GM21786 (cell line): ENCODE measurements around the gene CALD1.
A peak's percentile ranks its signal among the peaks of the same experiment; 100 is the strongest.

Experiments used
- ATAC-seq: cut with Tn5 transposase; IDR thresholded peaks from one replicate; pipeline ENCODE4 v1.9.1; 2021; ENCODE audit not compliant: unreplicated experiment

The CALD1 gene

DNA sequence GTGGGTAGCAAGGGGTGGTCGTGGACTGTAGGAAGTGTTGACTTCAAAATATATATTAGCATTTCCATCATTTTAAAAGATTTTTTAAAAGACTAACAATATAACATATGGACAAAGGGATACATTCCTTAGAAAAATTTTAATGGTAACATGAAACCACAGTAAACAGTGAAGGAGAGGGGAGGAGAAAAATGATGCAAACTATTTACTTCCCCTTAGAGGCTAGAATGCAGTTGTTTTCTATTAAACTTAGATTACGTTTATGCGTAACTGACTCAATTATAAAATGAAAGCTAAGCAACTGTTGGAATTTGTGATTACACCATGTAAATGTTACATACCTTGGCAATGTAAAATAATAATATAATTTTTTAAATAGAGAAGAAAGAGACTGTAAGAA, 41.3 kb downstream of the CALD1 start:
- ATAC-seq = no peak

DNA sequence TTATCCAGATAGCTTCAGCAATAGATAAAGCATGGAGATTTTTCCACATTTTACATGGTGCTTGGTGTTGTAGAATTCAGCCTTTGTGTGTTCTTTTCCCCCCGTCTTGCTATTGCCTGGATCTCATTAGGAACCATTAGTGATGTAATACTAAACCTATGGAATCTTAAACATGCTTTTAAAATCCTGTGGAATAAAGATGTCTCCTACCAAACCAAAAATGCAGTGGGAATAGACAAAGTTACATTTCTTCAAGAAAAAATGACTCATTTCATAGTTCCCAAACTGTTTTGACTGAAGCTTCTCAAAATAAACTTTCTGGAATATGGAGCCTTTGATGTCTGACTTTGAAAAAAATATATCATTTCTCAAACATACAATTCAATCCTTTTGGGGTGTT, 44.0 kb downstream of the CALD1 start:
- ATAC-seq = no peak

DNA sequence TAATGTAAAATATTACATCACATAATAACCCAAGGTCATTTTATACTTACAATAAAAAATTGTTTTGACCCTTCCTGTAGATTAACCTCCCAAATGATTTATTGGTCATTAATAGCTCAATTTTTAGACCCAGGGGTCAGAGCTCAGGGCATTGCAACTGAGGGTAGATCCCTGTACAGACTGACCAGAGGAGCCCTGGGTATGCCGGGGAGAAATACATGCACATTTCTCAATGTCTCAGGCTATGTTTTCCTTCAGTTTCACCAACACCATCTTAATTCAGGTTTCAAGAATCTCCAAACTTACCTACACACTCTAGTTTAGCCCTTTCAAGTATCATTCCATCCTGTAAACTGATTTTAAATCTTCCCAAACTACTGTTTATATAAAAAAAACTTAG, 46.2 kb downstream of the CALD1 start:
- no peak for ATAC-seq

DNA sequence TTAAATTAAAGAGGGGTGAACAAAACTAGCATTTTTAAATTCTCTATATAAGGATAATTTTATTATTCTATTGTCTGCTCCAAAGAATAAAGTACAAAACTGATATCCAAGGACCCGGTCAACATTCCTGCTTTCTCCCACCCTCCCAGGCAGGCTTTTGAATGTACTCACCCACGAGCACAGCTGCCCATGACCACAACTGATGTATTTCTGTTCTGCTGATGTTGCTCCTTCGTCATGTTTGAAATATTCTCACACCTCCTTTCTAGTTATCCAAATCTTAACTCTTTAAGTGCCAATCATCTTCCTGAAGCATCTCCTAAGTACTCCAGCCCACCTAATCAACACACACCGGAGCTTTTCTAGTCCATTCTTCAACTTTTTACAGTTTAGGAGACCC, 46.7 kb downstream of the CALD1 start:
- no peak for ATAC-seq

DNA sequence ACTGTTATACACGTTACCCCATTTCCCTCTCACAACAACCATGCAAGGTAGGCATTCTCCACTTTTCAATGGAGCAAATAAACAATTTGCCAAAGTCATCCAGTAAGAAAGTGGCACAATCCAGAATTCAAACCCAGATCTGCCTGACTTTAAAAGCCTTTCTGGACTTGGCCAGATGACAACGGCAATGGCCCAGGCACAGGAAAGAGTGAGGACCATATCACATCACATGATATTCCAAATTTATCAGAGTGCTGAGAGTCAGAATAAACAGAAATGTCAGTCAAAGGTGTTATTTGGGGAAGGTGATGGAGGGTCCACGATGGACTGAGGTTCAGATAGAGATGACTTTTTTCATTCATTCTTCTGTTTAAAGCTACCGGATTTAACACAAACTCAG, 48.0 kb downstream of the CALD1 start:
- ATAC-seq = no peak

DNA sequence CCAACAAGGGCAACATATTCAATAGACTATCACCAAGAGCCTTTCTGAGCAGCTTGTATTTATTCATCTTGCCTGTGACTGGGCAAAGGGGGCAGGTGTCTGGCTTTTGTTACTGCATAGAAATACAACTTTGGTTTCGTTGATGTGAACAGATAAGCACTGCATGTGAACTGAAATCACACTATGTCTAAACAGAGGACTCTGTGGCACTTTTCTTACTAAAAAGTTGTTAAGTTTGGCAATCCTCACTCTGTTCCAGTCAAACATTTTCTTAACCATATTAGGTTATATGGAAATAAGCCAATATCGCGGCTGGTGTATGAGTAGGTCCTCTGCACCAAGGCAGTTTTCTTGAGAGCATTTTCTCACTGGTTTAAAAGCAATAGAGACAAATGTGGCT, 48.5 kb downstream of the CALD1 start:
- ATAC-seq = no peak

DNA sequence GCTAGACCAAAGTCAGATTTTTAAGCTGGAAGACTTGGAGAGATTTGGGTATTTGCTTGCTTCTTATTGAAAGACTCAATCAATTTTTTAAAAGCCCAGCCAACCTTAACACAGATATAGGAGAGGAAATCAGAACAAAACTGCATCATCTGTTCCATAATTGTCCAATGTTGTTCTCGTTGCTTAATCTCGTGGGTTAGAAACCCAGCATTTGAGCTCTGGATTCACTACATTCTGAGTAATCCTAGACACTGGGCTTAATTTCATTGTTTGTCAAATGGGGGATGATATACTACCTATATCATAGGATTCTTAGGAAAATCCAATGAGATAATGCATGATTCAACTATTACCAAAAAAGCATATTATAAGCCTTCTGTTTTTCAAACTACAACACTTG, 48.9 kb downstream of the CALD1 start:
- ATAC-seq = no peak

DNA sequence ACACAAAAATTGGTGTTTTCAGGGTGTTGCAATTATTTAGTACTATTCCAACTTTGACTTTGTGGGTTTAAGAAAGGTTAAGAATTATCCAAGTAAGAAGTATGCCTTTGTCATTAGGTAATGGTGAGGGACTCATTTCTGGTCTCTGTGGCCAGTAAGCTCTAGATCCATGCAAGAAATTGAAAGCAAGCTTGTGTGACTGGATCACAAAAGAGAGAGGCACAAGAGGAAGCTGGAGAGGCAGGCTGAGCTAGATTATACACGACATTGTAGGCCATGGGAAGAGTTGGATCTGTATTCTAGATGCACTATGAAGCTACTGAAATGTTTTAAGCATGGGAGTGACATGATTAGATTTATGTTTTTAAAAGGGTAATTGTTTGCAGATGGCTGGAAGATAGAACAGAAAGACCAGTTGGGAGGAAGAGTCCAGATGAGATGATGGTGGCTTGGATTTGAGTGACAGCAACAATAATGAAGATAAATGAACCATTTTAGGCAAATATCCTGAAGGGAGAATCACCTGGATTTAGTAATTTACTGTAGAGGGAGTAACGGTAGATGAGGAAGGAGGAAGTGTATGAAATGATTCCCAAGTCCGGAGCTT, 50.0 kb downstream of the CALD1 start:
- ATAC-seq = no peak

DNA sequence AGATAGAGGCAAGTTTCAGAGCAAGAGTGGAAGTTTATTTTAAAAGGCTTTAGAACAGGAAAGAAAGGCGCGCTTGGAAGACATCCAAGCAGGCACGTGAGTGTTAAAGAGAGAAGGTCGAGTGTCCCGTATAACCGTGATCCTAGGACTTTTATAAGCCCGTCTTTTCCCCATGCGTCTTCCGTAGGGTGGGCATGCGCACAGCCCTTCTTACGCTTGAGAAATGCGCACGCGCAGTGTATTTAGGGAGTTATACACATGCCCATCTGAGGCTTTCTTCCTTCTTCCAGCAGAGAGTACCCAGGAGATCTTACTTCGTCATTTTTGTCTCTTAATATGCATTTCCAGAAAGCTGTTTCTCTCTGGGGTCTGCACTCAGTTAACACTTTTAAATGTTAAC, 52.4 kb downstream of the CALD1 start:
- no peak for ATAC-seq

DNA sequence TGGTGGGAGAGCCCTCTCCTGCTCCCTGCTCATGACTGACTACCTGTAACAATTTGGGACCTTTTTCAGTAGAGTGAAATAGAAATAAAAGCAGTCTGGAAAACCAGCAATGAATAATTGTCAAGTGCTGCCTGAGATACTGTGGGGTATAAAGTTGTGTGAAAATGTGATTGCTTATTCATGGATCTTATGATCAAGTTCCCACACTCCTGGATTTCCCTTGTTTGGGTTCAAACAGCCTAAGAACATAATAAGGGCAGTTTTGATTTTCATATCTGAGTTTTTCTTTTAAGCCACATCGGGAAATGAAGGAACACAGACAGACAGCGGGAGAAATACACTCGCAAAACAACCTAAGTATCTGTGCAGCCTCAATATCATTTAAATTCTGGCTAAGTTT, 52.9 kb downstream of the CALD1 start:
- no peak for ATAC-seq

DNA sequence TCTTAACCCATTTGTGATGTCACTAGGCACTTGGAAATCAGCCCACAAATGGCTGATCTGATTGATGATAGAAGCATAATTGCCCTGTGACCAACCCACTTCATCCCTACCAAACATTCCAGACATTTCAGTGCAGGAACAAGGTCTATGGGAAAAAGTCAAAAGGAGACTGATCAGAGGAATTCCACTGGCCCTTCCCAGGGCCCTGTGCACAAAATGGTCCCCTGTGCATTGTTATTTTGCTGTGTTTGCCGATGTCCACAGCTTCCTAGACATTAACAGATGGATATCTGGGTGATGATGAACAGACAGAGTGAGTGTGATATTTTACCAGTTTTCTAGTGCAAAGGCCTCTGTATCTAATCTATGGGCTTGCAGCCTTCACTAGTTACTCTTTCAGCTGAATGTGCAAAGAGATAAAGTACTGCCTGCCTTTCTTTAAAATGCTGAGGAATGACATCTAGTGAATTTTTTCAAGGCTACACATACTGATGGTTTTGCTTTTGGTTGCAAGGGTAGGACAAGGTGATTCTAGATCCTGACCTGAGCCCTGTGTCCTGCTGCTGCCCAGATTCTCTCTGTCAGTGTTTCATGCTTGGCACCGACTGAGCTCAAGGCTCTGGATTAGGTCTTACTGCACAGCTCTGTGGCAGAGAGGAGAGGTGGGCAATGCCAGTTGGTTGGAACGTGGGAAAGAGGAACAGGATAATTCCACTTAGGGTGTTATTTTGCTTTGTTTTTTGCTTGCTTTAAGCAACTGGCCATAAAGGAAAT, 55.4 kb downstream of the CALD1 start:
- ATAC-seq = no peak

DNA sequence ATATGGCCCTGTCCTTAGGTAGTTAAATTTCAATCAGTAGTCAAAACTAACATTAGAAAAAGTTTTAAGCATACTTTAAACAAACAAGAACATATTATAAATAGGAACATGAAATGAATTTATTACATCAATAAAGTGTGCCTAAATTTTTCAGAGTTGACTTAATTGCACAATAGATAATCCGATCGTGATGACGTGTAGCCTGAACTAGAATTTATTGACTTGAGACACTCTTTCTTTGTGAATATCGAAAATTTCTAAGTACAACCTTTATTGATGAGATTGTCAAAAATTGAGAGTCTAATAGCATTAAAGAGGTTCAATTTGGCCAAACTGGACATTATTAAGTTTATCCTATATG, 56.0 kb downstream of the CALD1 start:
- ATAC-seq = no peak

DNA sequence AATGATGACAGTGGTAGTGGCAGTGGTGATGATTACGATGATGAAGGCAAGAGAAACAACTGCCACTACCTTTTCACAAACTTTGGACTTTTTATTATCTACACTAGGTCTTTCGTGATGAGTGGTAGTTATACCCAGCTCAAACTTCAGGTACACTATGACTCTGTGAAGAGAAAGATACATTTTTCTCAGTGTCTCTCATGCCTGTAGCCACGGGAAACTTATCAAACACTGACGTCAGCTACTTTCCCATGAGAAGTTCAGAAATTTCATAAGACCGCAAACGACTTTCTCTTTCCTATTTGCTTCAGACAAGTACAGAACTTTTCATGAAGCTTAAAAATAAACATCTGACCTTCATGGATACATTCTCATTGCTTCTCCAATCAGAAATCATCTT, 57.0 kb downstream of the CALD1 start:
- no peak for ATAC-seq

DNA sequence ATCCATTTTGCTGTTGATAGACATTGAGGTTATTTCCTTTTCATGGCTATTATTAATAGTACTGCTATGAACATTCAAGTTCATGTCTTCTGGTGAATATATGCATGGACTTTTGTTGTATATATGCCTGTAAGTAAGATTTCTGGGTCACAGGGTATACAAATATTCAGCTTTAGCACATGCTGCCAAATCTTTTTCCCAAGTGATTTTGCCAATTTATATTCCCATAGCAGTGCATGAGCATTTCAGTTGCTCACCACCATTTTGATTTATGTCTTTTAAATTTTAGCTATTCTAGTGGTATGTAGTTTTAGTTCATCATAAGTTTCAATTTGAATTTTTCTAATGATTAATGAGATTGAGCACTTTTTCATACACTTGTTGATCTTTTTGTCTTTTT, 59.9 kb downstream of the CALD1 start:
- ATAC-seq = no peak

DNA sequence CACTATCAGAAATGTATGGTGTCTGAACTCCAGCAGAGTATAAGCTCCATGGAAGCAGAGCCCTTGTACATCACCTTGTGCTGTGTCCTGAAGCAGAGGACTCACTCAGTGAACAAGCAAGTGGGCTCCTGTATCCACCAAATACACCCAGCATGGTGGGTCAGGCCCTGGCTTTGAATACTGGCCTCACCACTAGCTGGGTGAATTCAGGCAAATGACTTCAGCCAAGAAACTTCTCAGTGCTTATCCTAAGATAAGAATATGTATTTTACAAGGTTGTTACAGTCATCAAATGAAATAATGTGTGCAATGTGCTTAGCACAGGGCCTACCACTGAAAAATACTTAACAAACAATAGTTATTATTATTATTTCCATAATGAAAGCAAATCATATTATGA, 62.6 kb downstream of the CALD1 start:
- no peak for ATAC-seq

DNA sequence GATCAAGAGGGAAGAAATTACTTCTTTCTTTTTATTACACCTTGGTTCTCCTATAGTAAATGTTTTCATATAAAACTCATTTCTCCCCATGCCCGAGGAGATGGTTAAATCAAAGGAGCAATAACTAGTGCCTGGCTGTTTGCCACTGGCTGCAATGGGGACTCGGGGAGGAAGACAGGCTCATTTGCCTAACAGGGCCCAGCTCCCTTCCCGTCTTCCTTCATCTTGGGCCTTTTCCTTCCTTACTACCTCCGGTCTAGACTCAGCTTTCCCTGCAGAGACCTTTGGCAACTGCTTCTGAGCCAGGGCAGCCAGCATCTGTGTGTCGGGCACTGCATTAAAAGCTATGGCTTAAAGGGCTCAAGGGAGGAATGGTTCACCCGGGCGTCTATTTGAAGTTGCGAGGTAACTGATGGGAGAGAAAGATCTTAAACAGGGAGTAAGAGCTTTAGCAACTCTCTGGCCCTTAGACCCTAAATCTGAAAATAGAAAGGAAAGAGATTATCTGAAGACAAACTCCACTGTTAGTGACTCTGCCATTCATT, 63.5 kb downstream of the CALD1 start:
- ATAC-seq = no peak

DNA sequence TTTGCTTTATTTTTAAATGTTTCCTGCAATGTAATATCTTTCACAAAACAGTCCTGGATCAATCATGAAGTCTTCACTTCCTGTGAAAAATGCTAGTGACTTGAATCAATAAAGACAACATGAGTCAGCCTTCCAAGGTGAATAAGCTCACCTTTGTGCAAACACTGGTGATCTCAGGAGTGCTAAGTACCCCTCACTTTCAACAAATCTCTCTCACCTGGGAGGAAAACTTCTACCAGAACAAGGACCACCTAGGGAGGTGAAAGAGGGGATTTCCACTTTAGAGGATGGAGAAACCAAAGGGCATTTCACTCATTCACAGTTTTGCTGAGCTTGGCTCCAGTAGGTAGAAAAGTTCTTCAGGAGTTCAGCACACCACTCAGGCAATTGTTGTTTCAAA, 64.8 kb downstream of the CALD1 start:
- no peak for ATAC-seq

DNA sequence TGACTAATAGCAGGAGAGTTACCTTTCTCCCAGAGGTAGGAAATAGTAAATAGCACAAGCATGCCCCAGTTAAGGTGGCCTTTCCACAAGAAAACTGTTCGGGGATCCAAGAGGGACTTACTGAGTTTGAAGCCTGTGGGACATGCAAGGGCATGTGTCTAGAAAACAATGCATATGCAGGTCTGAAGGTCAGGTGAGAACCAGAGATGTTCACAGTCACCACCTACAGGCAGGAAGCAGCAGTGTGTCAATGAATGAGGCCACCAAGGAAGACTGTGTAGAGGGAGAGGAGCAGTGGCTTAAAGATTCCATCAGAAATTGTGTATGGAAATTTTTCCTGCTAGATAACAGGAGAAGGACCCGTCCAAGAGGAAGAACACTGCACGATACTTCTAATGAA, 66.0 kb downstream of the CALD1 start:
- ATAC-seq = peak; percentile 64

DNA sequence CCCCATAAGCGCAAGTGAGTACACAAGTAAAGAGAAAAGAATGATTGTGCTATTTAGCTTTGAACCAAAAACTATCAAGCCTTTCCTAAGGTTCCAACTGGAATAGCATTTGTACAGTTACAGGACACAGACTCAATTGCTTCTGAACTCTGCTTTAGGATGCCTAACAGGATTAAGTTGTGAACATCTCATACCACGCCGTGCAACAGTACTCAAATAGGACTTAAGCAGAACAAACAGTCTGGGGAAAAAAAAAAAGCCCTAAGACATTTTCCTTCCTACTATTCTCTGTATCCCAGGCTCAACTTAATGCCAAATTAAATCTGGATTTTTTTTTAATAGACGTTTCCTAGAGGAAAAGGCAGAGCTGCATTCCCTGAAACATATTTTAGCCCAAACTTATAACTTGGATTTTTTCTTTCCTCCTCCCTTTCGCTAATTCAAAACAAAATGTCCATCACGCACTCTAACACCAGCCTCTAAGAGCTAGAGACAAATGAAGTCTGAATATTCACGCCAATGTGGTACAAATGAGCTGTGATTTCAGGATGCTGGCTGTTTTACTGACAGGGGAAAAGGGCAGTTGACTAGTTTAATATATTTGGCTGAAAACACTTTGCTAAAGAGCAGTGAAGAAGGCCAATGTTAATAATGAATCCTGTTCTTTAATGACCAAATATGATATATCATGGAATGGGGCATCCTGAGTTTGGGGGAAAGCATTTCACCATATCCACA, 68.6 kb downstream of the CALD1 start:
- no peak for ATAC-seq

DNA sequence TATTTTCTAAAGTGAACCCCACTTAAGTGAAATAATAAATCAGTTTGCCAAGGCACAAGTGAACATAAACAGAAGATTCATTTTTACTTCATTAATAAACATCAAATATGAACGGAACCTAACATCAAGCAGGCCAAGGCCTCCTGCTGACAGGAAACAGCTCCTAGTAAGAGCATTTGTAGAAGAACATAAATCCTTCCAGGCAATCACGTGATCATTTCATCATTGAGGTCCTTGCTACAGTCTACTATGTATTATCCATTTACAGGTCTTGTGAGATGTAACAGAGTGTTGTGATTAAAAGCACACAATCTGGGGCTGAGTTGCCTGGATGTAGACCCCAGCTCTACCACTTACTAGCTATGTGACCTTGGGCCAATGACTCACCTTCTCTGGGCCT, 70.6 kb downstream of the CALD1 start:
- ATAC-seq = no peak

DNA sequence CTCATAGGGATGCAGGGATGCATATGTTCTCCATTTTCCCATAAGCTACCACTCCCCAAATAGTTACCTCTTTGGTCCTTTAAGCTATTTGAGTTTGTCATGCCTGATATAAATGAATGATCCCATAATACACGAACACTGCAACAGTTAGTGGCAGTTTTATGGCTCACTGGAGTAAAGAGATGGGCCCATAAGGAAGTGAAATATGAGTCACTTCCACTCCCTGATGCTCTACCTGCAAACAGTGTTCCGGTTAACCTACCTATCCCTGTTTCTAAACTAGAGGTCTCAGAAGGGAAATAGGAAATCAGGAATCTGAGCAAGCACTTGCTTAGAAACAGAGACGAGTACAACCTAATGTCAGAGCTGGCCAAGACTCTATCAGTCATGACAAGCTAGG, 71.7 kb downstream of the CALD1 start:
- ATAC-seq = no peak

DNA sequence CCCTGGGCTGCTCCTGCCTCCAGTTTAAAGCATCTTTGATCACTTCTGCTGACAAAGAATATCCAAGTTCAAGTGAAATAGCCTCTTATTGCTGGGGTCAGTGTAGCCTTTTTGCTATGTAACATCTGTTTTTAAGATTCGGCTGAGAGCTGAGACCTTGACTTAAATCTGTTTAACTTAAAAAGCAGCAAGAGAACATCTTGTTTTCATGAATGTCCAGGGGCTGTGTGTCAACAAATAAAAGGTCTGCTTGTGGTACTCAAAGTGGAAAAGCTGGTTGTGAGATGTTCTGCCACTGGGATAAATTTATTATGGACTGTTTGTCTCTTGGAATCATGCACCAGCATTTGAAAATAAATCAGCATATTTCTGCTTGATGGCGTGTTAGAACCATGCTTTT, 73.2 kb downstream of the CALD1 start:
- ATAC-seq = no peak
